Dermis blood vessel endothelial cell (primary cell): ENCODE results near the gene RNF149. TPM values are rescaled to one million over a fixed set of nuclear protein-coding genes. Genes with fewer than 3 reads are reported as not detected.

Experiments
- DNase-seq: peaks from one replicate; pipeline ENCODE4 v3.0.0; 2010
- total RNA-seq: library from RNA; depleted of rRNA; stranded (reverse); fragments of >200 nt; gene quantifications from 2 replicates; pipeline ENCODE4 v1.2.3, GENCODE V29; 2014

The RNF149 gene
- total RNA-seq, 1 donor from 2014 or later = 56.5 TPM

GRCh38 chr2:101230541-101231001 is 77.9 kb downstream of the RNF149 start:
- DNase-seq = no peak

Other genes with a start within 250 kb of the RNF149 start
- gene TBC1D8, start 157.3 kb downstream of the RNF149 start, total RNA-seq = 81.3 and 89.8 TPM in 2 replicates
- gene CNOT11, start 55.8 kb downstream of the RNF149 start, total RNA-seq = 21.1 and 21.3 TPM in 2 replicates
- 1.0 and 1.4 TPM in 2 replicates for gene CREG2, start 78.8 kb upstream of the RNF149 start, total RNA-seq
- gene RFX8, start 166.4 kb upstream of the RNF149 start, total RNA-seq = 0.51 and 0.60 TPM in 2 replicates